Gastrocnemius medialis (tissue), 4 donors: Measurements from ENCODE around the gene PALLD.

ENCODE experiments used
- CTCF ChIP-seq, 5 experiments: fragments of 450-650 bp in 3 of 5; fragments of 200-600 bp in 2 of 5; sonication (generic) in 2 of 5; IDR thresholded peaks in 4 of 5; conservative IDR thresholded peaks in 1 of 5; 1 replicate in 4 of 5; 2 replicates in 1 of 5; pipeline ENCODE4 v1.5.1; 2016 to 2019; ENCODE audit warnings: antibody characterized with exemption in 5 of 5, mild to moderate bottlenecking in 3 of 5, moderate library complexity in 3 of 5
- POLR2A ChIP-seq, 2 donors: fragments of 450-650 bp; IDR thresholded peaks; one replicate each; pipeline ENCODE4 v1.6.1; 2017; ENCODE audit warnings: antibody characterized with exemption in 2 of 2, mild to moderate bottlenecking in 2 of 2, moderate library complexity in 2 of 2

DNA sequence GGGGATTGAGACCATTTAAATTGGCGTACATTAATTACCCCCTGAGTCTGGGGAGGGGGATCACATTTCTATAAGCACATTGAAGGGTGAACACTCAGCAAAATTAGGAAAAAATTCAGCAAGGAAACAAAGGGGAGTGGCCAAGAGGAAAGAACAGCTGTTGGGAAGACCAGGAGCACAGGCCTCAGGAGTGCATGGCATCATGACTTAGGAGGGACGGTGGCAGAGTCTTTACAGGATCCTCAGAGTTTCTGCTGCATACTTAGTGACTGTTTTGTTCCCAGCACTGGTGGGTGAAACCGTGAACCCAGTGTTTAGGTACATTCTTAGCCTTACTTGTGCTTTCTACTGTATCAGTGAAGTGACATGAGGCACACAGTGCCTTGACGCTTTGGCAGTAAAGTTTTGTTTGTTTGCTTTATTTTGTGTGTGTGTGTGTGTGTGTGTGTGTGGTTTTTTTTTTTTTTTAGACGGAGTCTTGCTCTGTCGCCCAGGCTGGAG lies 391.9 kb downstream of the PALLD start:
- no peak for TF ChIP-seq CTCF (IDR thresholded peaks at IDR 0.05 in 4 of 5, conservative IDR thresholded peaks at IDR 0.05 in 1 of 5)
- no peak for TF ChIP-seq POLR2A (IDR thresholded peaks at IDR 0.05)
